SIG-M5 treated with dmso at 0.1 percent for 504 hours (cell line): ENCODE measurements around the gene CANX.
"Not testable (repeated sequence)": the region's sequence is repeated elsewhere in the genome, so short reads cannot be mapped to it uniquely, and the experiment has no call there.

ENCODE experiments used
- DNase-seq: peaks from one replicate; lab custom pipeline; 2025; ENCODE audit not compliant: unreplicated experiment; lab: John Stamatoyannopoulos, UW

Gene CANX, protein sequence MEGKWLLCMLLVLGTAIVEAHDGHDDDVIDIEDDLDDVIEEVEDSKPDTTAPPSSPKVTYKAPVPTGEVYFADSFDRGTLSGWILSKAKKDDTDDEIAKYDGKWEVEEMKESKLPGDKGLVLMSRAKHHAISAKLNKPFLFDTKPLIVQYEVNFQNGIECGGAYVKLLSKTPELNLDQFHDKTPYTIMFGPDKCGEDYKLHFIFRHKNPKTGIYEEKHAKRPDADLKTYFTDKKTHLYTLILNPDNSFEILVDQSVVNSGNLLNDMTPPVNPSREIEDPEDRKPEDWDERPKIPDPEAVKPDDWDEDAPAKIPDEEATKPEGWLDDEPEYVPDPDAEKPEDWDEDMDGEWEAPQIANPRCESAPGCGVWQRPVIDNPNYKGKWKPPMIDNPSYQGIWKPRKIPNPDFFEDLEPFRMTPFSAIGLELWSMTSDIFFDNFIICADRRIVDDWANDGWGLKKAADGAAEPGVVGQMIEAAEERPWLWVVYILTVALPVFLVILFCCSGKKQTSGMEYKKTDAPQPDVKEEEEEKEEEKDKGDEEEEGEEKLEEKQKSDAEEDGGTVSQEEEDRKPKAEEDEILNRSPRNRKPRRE

DNA sequence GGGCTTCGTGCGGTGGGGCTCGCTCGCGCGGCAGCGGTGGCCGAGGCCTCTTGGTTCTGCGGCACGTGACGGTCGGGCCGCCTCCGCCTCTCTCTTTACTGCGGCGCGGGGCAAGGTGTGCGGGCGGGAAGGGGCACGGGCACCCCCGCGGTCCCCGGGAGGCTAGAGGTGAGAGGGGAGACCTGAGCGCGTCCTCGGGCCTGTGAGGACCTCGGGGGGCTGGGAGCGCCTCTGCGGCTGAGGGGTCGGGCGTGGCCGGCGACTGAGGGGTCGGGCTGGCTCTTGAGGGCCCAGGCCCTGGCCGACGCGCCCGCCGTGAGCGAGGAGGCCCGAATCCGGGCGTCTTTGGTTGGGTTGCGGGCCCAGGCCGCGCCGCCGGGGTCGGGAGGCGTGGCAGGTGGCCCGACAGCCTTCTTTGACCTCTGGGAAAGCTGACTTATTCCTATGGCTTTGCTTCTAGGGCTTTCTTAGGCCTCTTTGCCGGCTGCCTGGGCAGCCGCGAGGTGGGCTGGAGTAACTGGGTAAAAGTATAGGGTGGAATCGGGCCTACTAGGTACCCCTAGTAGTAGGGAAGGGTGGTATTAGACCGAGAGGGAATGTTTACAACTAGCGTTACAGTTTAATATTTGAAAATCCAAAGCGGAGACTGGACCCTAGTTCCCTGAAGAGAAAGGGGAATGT, at the start of gene CANX:
TSS of gene CANX (plus strand) at position 33 of the 681 bp plus-strand sequence. CDS start 6,715 bp downstream, outside the sequence.
- DNase-seq, result no peak

DNA sequence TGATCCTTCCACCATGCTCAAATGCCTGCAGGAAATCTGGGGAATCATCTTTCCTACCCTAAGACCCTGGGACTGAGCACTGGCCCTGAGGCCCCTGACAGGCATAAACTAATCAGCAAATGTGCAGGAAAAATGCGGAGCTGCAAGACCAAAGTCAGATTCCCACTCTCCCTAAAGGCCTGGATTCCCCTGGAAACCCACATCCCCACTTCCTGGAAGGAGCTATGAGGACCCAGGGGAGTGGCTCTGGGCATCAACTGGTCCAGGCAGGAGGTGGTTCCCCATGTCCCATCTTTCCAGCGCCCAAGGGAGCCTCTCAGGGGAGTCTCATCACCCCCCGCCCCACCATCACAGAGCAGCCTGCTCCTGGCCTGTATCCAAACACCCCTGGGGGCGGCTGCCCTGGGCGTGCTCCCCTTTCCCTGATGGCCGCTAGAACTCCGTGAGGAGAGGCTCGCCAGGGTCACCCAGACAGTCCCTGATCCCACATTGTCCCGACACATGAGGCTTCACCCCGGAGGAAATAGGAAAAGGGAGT, 49.5 kb upstream of the CANX start:
- DNase-seq, result not testable (repeated sequence)

DNA sequence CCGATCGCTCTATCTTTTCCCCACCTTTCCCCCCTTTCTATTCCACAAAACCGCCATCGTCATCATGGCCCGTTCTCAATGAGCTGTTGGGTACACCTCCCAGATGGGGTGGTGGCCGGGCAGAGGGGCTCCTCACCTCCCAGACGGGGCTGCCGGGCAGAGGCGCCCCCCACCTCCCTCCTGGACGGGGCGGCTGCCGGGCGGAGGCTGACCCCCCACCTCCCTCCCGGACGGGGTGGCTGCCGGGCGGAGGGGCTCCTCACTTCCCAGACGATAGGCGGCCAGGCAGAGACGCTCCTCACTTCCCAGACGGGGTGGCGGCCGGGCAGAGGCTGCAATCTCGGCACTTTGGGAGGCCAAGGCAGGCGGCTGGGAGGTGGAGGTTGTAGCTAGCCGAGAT, 48.5 kb upstream of the CANX start:
- not testable (repeated sequence) for DNase-seq

DNA sequence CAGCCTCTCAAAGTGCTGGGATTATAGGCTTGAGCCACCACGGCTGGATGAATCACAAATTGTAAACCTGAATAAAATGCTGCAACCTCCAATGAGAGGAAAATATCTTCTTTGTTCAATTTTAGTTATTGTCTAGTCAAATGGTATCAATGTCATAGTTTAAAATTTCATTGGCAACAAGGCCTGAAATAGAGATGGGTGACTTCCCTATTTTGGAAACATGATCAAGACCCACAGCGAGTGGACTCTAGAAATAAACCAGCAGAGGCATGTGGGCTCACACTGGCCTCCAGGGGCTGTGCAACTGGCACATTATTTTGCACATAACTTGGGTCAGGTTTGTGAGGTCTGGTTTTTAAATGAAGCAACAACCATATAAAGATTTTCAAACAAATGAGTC, 45.6 kb upstream of the CANX start:
- peak; percentile 23 for DNase-seq

DNA sequence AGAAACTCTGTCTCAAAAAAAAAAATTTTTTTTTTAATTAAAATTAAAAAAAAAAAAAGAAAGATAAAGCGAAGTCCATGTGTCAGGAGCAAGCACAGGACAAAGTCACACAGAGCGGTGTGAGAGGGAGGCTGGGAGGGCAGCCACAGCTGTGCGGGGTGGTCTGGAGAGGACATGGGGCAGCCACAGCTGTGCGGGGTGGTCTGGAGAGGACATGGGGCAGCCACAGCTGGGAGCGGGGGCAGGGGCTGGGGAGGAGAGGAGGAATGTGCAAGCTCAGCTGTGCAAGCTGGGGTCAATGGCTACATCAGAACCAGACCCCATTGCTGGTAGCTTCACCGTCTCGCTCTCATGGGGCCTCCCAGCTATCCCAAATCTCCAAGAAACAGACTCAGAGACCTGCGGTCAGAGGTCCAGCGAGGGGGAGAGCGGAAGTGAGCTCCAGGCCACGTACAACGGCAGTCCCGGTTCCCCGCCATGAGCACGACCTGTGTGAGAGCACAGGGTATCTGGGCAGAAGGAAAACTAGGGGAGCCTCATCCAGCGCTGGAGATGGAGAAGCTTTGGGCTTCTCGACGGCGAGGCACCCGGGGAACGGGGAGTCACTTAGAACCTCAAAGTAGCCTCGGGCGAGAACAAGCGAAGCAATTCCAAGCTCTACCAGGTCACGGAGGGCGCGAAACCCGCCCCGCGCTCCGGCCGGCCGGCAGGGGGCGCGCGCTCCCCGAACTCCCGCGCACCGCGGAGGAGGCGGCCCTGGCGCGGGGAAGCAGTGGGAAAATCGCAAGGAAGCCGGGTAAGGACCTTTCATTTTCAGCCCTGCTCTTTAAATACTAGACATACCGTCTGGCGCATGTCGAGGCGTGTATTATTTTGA, 41.2 kb upstream of the CANX start:
- not testable (repeated sequence) for DNase-seq

DNA sequence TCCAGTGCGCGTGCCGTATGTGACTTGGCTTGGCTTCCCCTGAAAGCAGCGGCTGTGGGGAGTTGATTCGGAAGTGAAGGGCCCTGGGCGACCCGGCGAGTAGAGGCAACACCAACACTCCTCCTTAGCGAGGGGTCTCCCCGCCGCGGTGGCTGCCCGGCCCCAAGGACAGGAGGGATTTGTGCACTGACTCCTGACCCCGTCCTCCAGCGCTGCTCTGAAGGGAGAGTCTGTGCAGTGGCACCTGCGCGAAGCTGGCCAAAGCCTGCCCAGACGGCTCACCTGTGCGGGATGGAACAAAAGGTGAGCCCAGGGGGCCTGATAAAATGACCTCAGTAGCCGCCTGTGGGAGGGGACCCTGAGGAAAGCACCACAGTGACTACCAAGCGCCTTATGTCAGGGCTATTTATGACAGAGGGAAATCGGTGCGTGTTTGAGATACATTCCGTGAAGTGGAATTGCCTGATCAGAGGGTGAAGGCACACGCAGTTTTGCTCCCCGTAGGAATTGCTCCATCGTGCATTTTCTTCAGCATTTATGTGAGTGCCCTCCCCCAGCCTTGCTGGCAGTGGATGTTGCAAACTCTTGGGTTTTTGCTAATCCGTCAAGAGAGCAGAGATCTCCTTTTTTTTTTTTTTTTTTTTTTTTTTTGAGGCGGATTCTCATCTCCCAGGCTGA, 40.4 kb upstream of the CANX start:
- DNase-seq, result peak; percentile 82

DNA sequence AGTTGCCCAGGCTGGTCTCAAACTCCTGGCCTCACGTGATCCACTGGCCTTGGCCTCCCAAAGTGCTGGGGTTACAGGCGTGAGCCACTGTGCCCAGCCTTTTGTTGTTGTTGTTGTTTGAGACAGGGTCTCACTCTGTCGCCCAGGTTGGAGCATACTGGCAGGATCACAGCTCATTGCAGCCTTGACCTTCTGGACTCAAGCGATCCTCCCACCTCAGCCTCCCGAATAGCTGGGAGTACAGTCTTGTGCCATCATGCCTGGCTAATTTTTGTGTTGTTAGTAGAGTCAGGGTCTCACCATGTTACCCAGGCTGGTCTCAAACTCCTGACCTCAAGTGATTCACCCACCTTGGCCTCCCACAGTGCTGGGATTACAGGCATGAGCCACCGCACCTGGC, 37.1 kb upstream of the CANX start:
- not testable (repeated sequence) for DNase-seq

DNA sequence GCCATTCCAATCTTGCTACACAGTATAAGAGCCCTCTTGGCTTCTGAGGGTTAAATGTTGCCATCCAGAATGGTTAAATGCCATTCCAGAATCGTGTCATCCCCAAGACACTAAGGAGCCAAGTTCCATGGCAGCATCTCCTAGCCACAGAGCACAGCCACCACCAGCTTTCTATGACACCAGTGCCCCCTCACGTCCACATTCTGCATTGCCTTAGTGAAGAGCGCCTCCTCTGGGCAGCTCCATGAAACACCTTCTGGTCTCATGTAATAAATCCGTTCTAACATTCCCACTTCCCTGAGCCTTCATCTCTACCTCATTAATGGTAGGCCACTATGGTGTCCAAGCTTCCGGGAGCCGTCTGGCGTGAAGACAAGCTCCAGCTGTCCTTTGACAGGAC, 30.4 kb upstream of the CANX start:
- DNase-seq, result peak; percentile 82

DNA sequence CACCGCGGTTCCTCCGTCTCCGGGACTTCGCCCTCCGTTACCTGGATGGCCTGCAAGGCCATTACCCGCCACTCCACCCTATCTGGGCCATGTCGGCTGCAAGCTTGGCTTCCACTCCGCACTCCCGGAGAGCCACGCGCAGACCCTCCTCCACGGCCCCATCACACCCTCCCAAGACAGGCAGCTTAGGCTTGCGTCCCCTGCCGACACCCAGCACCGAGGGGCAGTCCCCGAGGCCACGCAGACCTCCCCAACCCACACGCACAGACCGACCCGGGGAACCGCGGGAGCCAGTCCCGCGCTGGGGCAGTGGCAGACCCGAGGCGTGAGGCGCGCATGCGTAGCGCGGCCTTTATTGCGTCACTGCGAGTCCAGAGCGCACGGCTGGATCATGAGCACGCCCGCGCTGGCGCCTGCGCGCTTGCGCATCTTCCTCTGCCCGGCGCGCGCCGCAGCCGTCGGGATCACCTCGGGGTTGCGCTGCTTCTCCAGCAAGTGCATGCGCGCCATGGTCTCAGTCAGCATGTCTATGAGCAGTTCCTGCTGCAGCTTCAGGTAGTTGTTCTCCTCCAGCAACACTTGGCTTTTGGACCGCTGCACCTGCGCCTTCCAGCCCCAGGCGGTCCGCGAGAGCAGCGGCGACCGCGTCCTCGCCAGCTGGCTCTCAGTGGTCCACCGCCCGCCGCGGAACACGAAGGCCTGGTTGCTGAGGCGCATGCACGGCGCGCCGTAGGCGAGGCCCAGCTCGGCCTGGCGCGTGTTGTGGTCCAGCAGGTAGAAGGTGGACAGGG, 20.3 kb upstream of the CANX start:
- DNase-seq, result peak; percentile 94

DNA sequence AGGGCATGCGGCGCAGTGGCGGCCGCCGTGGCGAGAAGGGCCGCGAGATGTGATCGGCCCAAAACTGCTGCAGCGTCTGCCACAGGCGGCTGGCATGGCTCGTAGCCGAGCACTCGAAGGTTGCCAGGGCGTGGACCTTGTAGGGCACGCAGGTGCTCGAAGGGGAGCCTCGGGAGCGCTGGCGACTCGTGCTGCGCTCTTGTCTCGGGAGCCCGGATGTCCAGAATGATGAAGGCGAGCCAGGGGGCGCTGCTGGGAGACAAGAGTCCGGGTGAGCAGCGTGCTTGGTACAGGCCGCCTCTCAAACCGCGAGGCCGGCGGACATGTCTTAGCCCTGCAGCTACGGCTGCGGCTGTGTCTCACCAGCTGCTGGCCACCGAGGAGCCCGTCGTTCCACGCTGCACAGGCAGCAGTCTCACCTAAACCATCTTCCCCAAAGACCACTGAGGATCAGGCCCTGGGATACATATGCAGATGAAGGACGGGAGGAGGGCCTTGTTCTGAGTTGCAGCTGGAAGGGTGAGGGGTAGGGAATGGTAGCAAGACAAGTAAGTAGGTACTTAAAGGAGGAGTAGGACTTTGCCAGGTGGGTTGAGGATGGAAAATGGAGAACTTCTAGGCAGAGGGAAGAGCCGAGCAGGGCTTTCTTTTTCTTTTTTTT, 19.6 kb upstream of the CANX start:
- no peak for DNase-seq

DNA sequence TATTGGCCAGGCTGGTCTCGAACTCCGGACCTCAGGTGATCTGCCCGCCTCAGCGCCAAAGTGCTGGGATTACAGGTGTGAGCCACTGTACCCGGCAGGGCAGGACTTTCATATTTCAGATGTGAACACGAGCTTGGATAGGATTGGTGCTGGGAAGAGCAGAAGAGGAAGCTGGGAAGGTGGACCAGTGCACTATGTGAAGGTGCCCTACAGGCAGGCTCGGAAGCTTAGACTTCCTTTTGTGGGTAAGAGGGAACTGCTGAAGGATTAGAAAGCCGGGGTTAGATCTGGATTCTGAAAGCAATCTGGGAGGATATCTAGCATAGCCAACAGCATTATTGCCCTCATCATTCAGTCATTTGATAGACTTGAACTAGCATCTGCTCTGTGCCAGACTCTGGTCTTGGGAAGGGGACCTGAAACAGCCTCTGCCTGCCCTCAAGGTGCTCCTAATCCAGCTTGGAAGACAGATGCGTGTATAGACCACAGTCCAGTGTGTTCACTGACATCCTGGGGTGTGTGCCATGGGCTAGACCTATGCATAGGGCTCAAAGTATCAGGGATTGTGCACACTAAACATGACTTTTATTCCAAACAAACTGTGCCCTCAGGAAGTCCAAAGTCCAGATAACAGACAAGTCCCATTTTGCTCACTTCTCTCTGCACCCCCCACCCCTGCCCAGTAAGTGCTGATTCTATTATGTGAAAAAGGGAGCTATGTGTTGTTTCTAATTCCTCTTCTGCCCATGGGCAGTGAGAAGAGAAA, 18.6 kb upstream of the CANX start:
- DNase-seq, result no peak

DNA sequence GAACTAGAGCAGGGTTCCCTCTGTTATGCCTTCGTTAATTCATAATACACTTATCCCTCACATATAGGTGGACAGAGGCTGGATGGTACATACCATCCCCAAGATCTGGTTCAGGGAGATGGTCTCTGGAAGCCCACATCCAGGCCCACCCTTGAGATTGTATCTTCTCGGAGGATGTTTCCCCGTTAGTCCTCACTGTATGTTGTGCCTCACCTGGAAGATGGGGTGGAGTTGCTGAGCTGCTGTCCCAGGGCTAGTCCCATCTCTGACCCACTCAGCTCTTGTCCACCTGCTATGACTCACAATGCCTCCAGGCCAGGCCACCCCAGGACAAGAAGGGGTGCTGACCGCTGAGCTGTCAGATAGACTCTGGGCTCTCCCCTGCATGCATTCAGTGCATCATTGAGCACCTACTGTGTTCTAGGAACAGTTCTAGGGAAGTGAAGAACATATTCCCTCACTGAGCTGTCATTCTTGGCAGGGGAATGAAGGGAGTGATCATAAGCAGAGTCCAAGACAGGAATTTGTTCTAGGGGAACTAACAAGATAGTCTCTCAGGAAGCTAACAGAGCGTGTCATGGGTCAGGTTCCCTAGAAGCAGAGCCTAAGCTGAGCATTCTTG, 17.9 kb upstream of the CANX start, which contains the start of gene CBY3:
TSS of gene CBY3 (minus strand) at position 255 of the 622 bp plus-strand sequence. CDS start at position 139, 116 bp downstream.
- no peak for DNase-seq

DNA sequence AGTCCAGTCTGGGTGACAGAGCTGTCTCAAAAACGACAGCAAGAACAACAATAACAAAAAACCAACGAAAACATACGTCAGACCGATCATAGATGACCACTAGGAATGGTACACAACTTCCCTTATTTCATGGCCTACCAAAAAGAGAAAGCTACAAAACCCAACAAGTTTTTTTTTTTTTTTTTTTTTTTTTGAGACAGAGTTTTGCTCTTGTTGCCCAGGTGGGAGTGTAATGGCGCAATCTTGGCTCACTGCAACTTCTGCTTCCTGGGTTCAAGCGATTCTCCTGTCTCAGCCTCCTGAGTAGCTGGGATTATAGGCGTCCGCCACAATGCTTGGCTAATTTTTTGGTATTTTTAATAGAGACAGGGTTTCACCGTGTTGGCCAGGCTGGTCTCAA, 9.6 kb upstream of the CANX start:
- DNase-seq, result not testable (repeated sequence)

DNA sequence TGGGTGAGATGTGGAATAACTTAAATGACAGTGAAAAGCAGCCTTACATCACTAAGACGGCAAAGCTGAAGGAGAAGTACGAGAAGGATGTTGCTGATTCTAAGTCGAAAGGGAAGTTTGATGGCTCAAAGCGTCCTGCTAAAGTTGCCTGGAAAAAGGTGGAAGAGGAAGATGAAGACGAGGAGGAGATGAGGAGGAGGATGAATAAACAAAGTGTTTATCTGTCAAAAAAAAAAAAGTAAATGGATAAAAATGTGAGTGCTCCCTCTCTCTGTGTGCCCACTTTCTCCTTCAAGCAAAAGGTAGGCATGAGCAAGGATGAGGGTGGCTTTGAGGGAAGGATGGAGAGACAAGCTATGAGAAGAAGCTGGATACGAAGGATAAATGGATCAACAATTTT, 4.2 kb upstream of the CANX start:
- no peak for DNase-seq

DNA sequence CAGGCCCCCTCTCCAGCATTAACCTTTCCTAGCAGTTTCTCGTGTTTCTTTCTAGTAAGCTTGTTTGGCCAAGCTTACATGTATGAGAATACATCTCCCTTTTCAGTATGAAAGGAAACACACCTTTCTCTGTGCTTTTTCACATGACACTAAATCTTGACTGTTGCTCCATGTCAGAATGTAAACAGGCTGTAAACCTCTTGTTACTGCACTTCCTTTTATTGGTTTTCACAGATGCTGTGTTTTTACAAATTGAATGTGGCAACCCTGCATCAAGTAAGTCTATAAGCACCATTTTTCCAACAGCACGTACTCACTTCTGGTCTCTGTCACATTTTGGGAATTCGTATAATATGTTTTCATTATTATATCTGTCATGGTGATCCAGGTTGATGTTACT, 2.2 kb upstream of the CANX start:
- DNase-seq, result peak; percentile 57

DNA sequence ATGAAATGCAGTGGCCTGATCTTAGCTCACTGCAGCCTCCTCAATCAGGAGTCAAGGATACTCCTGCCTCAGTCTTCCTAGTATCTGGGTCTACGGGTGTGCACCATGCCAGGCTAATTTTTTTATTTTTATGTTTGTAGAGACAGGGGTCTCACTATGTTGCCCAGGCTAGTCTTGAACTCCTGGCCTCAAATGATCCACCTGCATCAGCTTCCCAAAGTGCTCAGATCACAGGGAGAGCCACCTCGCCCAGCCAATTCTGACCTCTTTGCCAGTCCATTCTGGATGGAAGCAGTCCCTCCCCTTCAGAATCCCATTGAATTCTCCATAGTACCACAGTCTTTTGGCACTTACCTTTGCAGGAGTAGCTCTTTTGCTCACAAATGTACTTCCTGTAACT, 1.7 kb upstream of the CANX start:
- DNase-seq, result no peak

DNA sequence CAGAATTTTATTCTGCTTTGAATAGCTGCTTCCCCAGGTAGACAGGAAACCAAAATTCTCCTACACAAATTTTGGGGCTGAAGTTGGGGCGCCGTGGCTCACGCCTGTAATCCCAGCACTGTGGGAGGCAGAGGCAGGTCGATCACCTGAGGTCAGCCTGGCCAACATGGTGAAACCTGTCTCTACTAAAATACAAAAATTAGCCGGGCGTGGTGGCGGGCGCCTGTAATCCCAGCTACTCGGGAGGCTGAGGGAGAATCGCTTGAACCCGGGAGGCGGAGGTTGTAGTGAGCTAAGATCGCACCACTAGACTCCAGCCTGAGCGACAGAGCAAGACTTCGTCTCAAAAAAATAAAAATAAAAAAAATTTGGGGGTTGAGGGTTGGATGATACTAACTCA, 1.2 kb upstream of the CANX start:
- not testable (repeated sequence) for DNase-seq
